Right lobe of liver (tissue), 6 donors: ENCODE results near the gene DCC. TPM values are rescaled to one million over a fixed set of nuclear protein-coding genes. Genes with fewer than 3 reads are reported as not detected.

Source experiments
- ATAC-seq, 4 donors: fragments of 200-7000 bp; cut with Tn5 transposase; one replicate each; pipeline ENCODE4 v1.9.1; 2020; ENCODE audit warnings: mild to moderate bottlenecking in 4 of 4, moderate library complexity in 4 of 4
- DNase-seq, 3 donors: peaks; one replicate each; pipeline ENCODE4 v3.0.0-alpha.2; 2020
- H3K27ac ChIP-seq, 3 donors: fragments of 200-600 bp; one replicate each; pipeline ENCODE4 v1.8.0; 2022
- H3K27me3 ChIP-seq, 2 donors: fragments of 200-600 bp; one replicate each; pipeline ENCODE4 v1.8.0; 2022
- H3K36me3 ChIP-seq, 4 donors: fragments of 200-600 bp; sonication (generic) in 1 of 4; one replicate each; pipeline versions ENCODE4 v1.5.1 to v1.8.0; 2017 to 2022; ENCODE audit warnings: control low read depth in 1 of 4
- H3K4me1 ChIP-seq, 4 donors: fragments of 200-600 bp; sonication (generic) in 1 of 4; one replicate each; pipeline versions ENCODE4 v1.5.1 to v1.8.0; 2017 to 2022; ENCODE audit warnings: control low read depth in 1 of 4
- H3K4me3 ChIP-seq, 3 donors: fragments of 200-600 bp; one replicate each; pipeline ENCODE4 v1.8.0; 2022
- H3K9me3 ChIP-seq, 4 donors: fragments of 200-600 bp; sonication (generic) in 1 of 4; one replicate each; pipeline versions ENCODE4 v1.5.1 to v1.8.0; 2017 to 2022; ENCODE audit warnings: control low read depth in 1 of 4
- POLR2A ChIP-seq: fragments of 450-650 bp; IDR thresholded peaks from one replicate; pipeline ENCODE4 v1.6.1; 2017; ENCODE audit warnings: antibody characterized with exemption, mild to moderate bottlenecking
- WGBS: methylation state at CpG from one replicate; pipeline ENCODE4 v1.1.6; 2018; ENCODE audit warnings: low coverage, low lambda C conversion rate; ENCODE audit not compliant: insufficient coverage; ENCODE audit errors: missing lambda C conversion rate; 5-methylcytosine and 5-hydroxymethylcytosine counted together
- intact Hi-C, 2 donors: fragments of 100-400 bp; cut with DNase I; formaldehyde crosslinking; loops; one replicate each; pipeline versions ENCODE4 v1.11.2 to v1.14.1; 2022
- total RNA-seq, 6 experiments: library from RNA; depleted of rRNA in 2 of 6; stranded (reverse); fragments of >200 nt in 2 of 6; fragmentation: NEBNext Ultra II Directional in 3 of 6; extraction: Animal tissue kit (Norgen Biotek cat#: 25700) in 3 of 6; gene quantifications; one replicate each; pipeline versions ENCODE4 v1.1.0 to v1.2.4, GENCODE V29; 2016 to 2023
- TF ChIP-seq, protein P1 (sequence below), 4 donors: fragments of 200-600 bp in 3 of 4; fragments of 450-650 bp in 1 of 4; IDR thresholded peaks; one replicate each; pipeline versions ENCODE4 v1.5.1 to v1.8.0; 2016 to 2022; ENCODE audit warnings: antibody characterized with exemption in 4 of 4, mild to moderate bottlenecking in 2 of 4
- donor health status: DM: no; HTN: yes; CAD: no.
- donor health status: DM: no; HTN: no; CAD: no.
- donor health status: DM: no; HTN: no; CAD: no.
- donor health status: DM: no; HTN: yes; CAD: no.
- donor health status: DM: no; HTN: yes; CAD: no.

DCC gene
- total RNA-seq, 6 experiments from 2014 or later: 0.06 TPM; not detected in 5

GRCh38 chr18:52582061-52582460 is 242.1 kb downstream of the DCC start:
- Histone ChIP-seq H3K36me3 (no peaks in the 10 kb centered on the region), H3K27me3 (no peaks in the 10 kb centered on the region), H3K9me3 (no peaks in the 10 kb centered on the region), H3K27ac (no peak overlapping the region), H3K4me1 (no peaks in the 10 kb centered on the region), H3K4me3 (no peak overlapping the region)
- DNase-seq (no peak), ATAC-seq (no peak)
- 20% methylated on average over 1 of the region's 1 CpG for WGBS
- intact Hi-C loops: no loop called here
- TF ChIP-seq POLR2A: no peak
- TF ChIP-seq, protein P1, sequence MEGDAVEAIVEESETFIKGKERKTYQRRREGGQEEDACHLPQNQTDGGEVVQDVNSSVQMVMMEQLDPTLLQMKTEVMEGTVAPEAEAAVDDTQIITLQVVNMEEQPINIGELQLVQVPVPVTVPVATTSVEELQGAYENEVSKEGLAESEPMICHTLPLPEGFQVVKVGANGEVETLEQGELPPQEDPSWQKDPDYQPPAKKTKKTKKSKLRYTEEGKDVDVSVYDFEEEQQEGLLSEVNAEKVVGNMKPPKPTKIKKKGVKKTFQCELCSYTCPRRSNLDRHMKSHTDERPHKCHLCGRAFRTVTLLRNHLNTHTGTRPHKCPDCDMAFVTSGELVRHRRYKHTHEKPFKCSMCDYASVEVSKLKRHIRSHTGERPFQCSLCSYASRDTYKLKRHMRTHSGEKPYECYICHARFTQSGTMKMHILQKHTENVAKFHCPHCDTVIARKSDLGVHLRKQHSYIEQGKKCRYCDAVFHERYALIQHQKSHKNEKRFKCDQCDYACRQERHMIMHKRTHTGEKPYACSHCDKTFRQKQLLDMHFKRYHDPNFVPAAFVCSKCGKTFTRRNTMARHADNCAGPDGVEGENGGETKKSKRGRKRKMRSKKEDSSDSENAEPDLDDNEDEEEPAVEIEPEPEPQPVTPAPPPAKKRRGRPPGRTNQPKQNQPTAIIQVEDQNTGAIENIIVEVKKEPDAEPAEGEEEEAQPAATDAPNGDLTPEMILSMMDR (IDR thresholded peaks at IDR 0.05): no peak

DNA sequence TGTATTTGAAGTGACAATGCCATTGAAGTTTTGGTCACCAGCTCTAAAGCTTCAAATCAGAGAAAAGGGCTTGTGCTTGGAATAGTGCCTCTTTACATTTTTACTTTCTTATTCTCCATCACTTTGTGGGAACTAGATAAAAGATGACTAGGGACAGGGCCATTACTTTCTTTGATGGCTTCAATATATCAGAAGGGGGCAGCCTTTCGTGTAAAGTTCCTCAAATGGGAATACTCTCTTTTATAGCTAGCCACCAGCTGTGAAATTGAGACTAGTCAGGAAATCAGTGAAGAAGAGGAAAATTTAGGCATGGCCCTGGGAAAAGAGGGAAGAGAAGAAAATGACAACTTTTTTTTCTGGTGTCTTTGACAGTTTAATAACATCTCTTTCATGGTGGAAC is 242.5 kb downstream of the DCC start:
- Histone ChIP-seq H3K27ac (no peak overlapping the region), H3K9me3 (no peaks in the 10 kb centered on the region), H3K36me3 (no peaks in the 10 kb centered on the region), H3K4me1 (no peaks in the 10 kb centered on the region), H3K4me3 (no peak overlapping the region), H3K27me3 (no peaks in the 10 kb centered on the region)
- TF ChIP-seq, protein P1 (IDR thresholded peaks at IDR 0.05): no peak
- TF ChIP-seq POLR2A: no peak
- WGBS: 5% methylated on average over 1 of the region's 1 CpG
- no peak for ATAC-seq
- no peak for DNase-seq
- intact Hi-C loops: no loop called here

- H3K27me3 ChIP-seq: no peaks in the 10 kb centered on the region
- no peak for ATAC-seq
- no peak overlapping the region for H3K27ac ChIP-seq
- no peak for DNase-seq
- H3K4me1 ChIP-seq: no peaks in the 10 kb centered on the region
- TF ChIP-seq, protein P1 (IDR thresholded peaks at IDR 0.05): no peak
- no peak for TF ChIP-seq POLR2A
- intact Hi-C loops: no loop called here
- no peaks in the 10 kb centered on the region for H3K9me3 ChIP-seq
- H3K36me3 ChIP-seq: no peaks in the 10 kb centered on the region
- H3K4me3 ChIP-seq: no peak overlapping the region
Observed at GRCh38 chr18:52588931-52589330, 248.9 kb downstream of the DCC start.

DNA sequence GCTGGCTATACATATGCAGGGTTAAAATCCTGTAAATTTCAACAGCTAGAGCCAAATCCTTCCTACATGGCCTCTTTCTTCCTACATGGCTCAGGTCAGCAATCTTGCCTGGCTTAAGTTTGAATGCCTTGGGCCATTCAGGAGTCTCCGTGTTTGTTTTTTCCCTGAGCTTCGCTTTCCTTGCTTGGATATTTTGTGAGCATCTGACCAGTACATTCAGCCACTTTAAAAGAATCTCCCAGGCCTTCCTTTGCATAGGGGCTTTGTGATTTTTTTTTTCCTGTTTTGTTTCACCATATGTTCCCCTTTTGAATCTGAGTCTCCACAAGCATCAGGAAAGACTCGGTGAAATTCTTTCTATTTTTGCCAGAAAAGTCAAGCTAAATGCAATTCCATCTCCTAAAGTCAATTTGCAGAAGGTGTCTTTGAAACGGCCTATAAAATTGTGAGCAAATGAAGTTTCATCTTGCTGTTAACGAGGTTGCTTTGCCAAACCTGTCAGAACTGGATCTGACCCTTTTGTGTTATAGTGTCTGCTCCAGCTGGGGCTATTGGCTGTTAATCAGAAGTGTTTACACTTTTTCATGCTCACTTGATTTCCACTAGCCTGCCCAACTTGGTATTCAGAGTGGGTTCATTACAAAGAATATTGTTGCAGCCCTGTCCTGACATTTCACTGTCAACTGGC is 256.9 kb downstream of the DCC start:
- Histone ChIP-seq H3K4me3 (no peak overlapping the region), H3K27me3 (no peaks in the 10 kb centered on the region), H3K27ac (no peak overlapping the region), H3K4me1 (no peaks in the 10 kb centered on the region), H3K9me3 (no peaks in the 10 kb centered on the region), H3K36me3 (no peaks in the 10 kb centered on the region)
- ATAC-seq: no peak
- 37% methylated on average over 5 of the region's 5 CpGs for WGBS
- no peak for DNase-seq
- intact Hi-C loops: no loop called here
- TF ChIP-seq, protein P1 (IDR thresholded peaks at IDR 0.05): no peak
- TF ChIP-seq POLR2A: no peak

DNA sequence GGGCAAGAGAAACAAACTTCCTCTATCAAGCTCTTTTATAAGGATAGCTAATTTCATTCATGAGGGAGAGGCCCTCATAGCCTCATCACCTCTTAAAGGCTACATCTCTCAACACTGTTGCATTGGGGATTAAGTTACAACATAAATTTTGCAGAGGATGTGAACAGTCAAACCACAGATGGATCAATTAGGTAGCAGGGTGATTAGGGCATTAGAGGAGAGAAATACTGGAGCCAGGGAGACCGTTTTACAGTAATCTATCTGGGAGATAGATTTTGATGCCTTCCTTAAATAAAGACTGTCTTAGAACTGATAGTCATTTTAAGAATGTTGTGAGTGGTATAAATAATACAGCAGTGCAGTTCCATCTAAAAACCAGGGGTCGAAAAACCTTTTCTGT is 258.9 kb downstream of the DCC start:
- H3K9me3 ChIP-seq: no peaks in the 10 kb centered on the region
- ATAC-seq (no peak), DNase-seq (no peak)
- H3K27me3 ChIP-seq: no peaks in the 10 kb centered on the region
- no peaks in the 10 kb centered on the region for H3K36me3 ChIP-seq
- no peak overlapping the region for H3K4me3 ChIP-seq
- H3K4me1 ChIP-seq: no peaks in the 10 kb centered on the region
- no peak overlapping the region for H3K27ac ChIP-seq
- intact Hi-C loops: no loop called here
- 20% methylated on average over 2 of the region's 2 CpGs for WGBS
- TF ChIP-seq POLR2A: no peak
- TF ChIP-seq, protein P1 (IDR thresholded peaks at IDR 0.05): no peak
